Kasumi-1 (cell line): ENCODE results near the gene ATAD3C.
A peak's percentile ranks its signal among the peaks of the same experiment; 100 is the strongest.
"Not testable (repeated sequence)": the region's sequence is repeated elsewhere in the genome, so short reads cannot be mapped to it uniquely, and the experiment has no call there.

Experiments
- DNase-seq, 2 experiments: peaks; one replicate each; lab custom pipeline; 2025; lab: John Stamatoyannopoulos, UW

ATAD3C gene

GRCh38 chr1:1508775-1509464 lies 59.4 kb downstream of the ATAD3C start:
- not testable (repeated sequence) for DNase-seq

- not testable (repeated sequence) for DNase-seq
Observed at GRCh38 chr1:1509465-1509850, 60.0 kb downstream of the ATAD3C start.

- DNase-seq: peak; percentile 14 to 49
Observed at GRCh38 chr1:1510912-1511532, 61.5 kb downstream of the ATAD3C start.

GRCh38 chr1:1511533-1512285 lies 62.2 kb downstream of the ATAD3C start, which contains the start of gene ATAD3A:
TSS of gene ATAD3A (plus strand) at chr1:1512162. CDS start at chr1:1512269, 107 bp downstream.
- peak; percentile 91 to 94 for DNase-seq

GRCh38 chr1:1512425-1512824 lies 62.9 kb downstream of the ATAD3C start:
- DNase-seq: not testable (repeated sequence)

- DNase-seq: not testable (repeated sequence)
Observed at GRCh38 chr1:1513675-1514074, 64.2 kb downstream of the ATAD3C start.

- peak; percentile 80 to 84 for DNase-seq
Observed at GRCh38 chr1:1514376-1514775, 64.9 kb downstream of the ATAD3C start.

GRCh38 chr1:1516923-1517322 lies 67.4 kb downstream of the ATAD3C start:
- DNase-seq: not testable (repeated sequence)

- DNase-seq: no peak
Observed at GRCh38 chr1:1517973-1518620, 68.6 kb downstream of the ATAD3C start.

- DNase-seq: not testable (repeated sequence)
Observed at GRCh38 chr1:1518621-1519007, 69.1 kb downstream of the ATAD3C start.
